ENCODE results near the gene GIMAP7. TPM values are rescaled to one million over a fixed set of nuclear protein-coding genes. Genes with fewer than 3 reads are reported as not detected.

The GIMAP7 gene
- total and polyA plus RNA-seq, 10 donors, result 48.7 to 137 (median 101) TPM

- H3K4me1 ChIP-seq, result peaks cover 29 to 92% (median 73%) of the 10 kb centered on the region in 6 donors
- H3K4me3 ChIP-seq, result peak overlapping the region in 4 of 8 donors; percentile 6 to 49 (median 20)
- intact Hi-C loops (cut with DNase I; ENCODE audit: low total_unique reads), result no loop called here
- DNase-seq, result no peak
- no peaks in the 10 kb centered on the region for H3K27me3 ChIP-seq (replicated peaks in 1 of 7)
- H3K36me3 ChIP-seq, result peaks cover 0 to 83% (median 35%) of the 10 kb centered on the region in 6 donors
- TF ChIP-seq POLR2A (IDR thresholded peaks at IDR 0.05) (no peak), POLR2AphosphoS5 (IDR thresholded peaks at IDR 0.05) (no peak)
- TF ChIP-seq, protein P1, sequence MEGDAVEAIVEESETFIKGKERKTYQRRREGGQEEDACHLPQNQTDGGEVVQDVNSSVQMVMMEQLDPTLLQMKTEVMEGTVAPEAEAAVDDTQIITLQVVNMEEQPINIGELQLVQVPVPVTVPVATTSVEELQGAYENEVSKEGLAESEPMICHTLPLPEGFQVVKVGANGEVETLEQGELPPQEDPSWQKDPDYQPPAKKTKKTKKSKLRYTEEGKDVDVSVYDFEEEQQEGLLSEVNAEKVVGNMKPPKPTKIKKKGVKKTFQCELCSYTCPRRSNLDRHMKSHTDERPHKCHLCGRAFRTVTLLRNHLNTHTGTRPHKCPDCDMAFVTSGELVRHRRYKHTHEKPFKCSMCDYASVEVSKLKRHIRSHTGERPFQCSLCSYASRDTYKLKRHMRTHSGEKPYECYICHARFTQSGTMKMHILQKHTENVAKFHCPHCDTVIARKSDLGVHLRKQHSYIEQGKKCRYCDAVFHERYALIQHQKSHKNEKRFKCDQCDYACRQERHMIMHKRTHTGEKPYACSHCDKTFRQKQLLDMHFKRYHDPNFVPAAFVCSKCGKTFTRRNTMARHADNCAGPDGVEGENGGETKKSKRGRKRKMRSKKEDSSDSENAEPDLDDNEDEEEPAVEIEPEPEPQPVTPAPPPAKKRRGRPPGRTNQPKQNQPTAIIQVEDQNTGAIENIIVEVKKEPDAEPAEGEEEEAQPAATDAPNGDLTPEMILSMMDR (IDR thresholded peaks at IDR 0.05 in 8 of 11, conservative IDR thresholded peaks at IDR 0.05 in 3 of 11), result no peak
- peaks cover 0 to 9% (median 6%) of the 10 kb centered on the region in 8 donors for H3K9me3 ChIP-seq
- peak overlapping the region in 4 of 8 donors; percentile 16 to 74 (median 48) for H3K27ac ChIP-seq
- WGBS, 5 donors, result 91 to 100% (median 97%) methylated on average over 3 of the region's 3 CpGs
Measured at GRCh38 chr7:150468241-150468640, 46.4 kb upstream of the GIMAP7 start.

GRCh38 chr7:150471886-150472285, 42.8 kb upstream of the GIMAP7 start:
- intact Hi-C loops (cut with DNase I; ENCODE audit: low total_unique reads), result no loop called here
- Histone ChIP-seq H3K27me3 (replicated peaks in 1 of 7) (no peaks in the 10 kb centered on the region), H3K36me3 (peaks cover 0 to 96% (median 54%) of the 10 kb centered on the region in 6 donors), H3K4me3 (no peak overlapping the region), H3K9me3 (no peaks in the 10 kb centered on the region), H3K27ac (peak overlapping the region in 1 of 8 donors; percentile 43), H3K4me1 (peaks cover 18 to 75% (median 42%) of the 10 kb centered on the region in 6 donors)
- no peak for DNase-seq
- 77 to 84% (median 80%) methylated on average over 5 of the region's 5 CpGs for WGBS, 5 donors
- TF ChIP-seq POLR2AphosphoS5 (IDR thresholded peaks at IDR 0.05) (no peak), POLR2A (IDR thresholded peaks at IDR 0.05) (no peak)
- TF ChIP-seq, protein P1 (IDR thresholded peaks at IDR 0.05 in 8 of 11, conservative IDR thresholded peaks at IDR 0.05 in 3 of 11), result no peak

DNA sequence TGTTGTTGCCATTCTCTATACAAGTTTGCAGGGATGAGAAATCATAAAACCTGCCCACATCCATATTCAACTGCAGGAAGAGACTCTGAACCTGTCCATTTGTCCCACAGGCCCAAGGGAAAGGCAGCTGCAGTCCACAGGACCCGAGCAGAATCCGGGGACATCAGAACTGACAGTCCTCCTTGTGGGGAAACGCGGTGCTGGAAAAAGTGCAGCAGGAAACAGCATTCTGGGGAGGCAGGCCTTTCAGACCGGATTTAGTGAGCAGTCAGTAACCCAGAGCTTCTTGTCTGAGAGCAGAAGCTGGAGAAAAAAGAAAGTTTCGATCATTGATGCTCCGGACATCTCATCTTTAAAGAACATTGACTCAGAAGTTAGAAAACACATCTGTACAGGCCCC, 40.8 kb upstream of the GIMAP7 start:
- H3K4me1 ChIP-seq, result peaks cover 0 to 75% (median 31%) of the 10 kb centered on the region in 6 donors
- peak overlapping the region in 2 of 8 donors; percentile 6 to 34 for H3K27ac ChIP-seq
- H3K27me3 ChIP-seq (replicated peaks in 1 of 7), result no peaks in the 10 kb centered on the region
- no peak for DNase-seq
- H3K36me3 ChIP-seq, result peaks cover 0 to 96% (median 58%) of the 10 kb centered on the region in 6 donors
- TF ChIP-seq, protein P1 (IDR thresholded peaks at IDR 0.05 in 8 of 11, conservative IDR thresholded peaks at IDR 0.05 in 3 of 11), result no peak
- 84 to 95% (median 88%) methylated on average over 7 of the region's 7 CpGs for WGBS, 5 donors
- H3K9me3 ChIP-seq, result no peaks in the 10 kb centered on the region
- no peak overlapping the region for H3K4me3 ChIP-seq
- intact Hi-C loops (cut with DNase I; ENCODE audit: low total_unique reads), result no loop called here

- TF ChIP-seq POLR2AphosphoS5 (IDR thresholded peaks at IDR 0.05), result no peak
- TF ChIP-seq, protein P1 (IDR thresholded peaks at IDR 0.05 in 8 of 11, conservative IDR thresholded peaks at IDR 0.05 in 3 of 11), result no peak
- no peak for TF ChIP-seq POLR2A (IDR thresholded peaks at IDR 0.05)
- no peaks in the 10 kb centered on the region for H3K9me3 ChIP-seq
- peaks cover 0 to 89% (median 48%) of the 10 kb centered on the region in 6 donors for H3K36me3 ChIP-seq
- peak overlapping the region in 6 of 8 donors; percentile 13 to 90 (median 58) for H3K27ac ChIP-seq
- no peaks in the 10 kb centered on the region for H3K27me3 ChIP-seq (replicated peaks in 1 of 7)
- H3K4me3 ChIP-seq, result no peak overlapping the region
- WGBS, 5 donors, result 86 to 96% (median 92%) methylated on average over 3 of the region's 3 CpGs
- DNase-seq, result no peak
- H3K4me1 ChIP-seq, result peaks cover 11 to 76% (median 33%) of the 10 kb centered on the region in 6 donors
- intact Hi-C loops (cut with DNase I; ENCODE audit: low total_unique reads), result no loop called here
Measured at GRCh38 chr7:150476285-150476684, 38.4 kb upstream of the GIMAP7 start.

All from spleen (tissue), 11 donors.